ENCODE results near the gene IBSP.
A peak's percentile ranks its signal among the peaks of the same experiment; 100 is the strongest.

DNA sequence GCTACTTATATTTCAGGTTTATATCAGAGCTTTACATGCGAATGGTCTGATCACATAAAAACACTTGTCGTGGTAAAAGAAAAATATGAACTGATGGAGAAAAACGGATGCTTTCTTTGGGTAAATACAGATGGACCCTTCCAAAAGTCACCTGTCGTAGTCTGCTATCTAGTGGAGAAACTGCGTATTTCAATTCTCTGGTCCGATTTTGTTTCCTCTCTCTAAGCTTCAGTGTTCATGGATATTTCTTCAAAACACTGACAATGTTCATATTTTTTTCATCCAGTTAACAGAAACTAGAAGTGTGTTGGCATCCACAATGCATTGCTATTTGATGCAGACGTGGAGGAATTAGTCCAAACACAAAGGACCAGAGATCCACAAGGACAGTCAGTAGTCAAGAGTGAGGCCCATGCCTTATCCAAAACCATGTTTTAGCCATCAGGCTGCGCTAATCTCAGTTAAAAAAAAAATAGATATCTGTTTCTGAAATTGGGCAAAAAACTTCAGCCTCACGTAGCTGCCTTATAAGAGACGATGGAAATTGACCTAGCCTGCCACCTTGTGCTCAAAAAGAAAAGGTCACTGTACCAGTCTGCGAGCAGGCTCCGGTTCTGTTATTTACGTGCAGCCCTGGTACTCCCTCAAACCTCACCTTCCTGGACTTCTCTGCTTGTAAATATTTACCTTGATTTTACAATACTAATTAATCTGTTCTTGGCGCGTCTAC, 49.4 kb downstream of the IBSP start:
- TF ChIP-seq POLR2A (IDR thresholded peaks at IDR 0.05): no peak
- TF ChIP-seq, protein P1, sequence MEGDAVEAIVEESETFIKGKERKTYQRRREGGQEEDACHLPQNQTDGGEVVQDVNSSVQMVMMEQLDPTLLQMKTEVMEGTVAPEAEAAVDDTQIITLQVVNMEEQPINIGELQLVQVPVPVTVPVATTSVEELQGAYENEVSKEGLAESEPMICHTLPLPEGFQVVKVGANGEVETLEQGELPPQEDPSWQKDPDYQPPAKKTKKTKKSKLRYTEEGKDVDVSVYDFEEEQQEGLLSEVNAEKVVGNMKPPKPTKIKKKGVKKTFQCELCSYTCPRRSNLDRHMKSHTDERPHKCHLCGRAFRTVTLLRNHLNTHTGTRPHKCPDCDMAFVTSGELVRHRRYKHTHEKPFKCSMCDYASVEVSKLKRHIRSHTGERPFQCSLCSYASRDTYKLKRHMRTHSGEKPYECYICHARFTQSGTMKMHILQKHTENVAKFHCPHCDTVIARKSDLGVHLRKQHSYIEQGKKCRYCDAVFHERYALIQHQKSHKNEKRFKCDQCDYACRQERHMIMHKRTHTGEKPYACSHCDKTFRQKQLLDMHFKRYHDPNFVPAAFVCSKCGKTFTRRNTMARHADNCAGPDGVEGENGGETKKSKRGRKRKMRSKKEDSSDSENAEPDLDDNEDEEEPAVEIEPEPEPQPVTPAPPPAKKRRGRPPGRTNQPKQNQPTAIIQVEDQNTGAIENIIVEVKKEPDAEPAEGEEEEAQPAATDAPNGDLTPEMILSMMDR (IDR thresholded peaks at IDR 0.05): peak; percentile 35 to 65 (median 56)
